CD4-positive, alpha-beta T cell (primary cell): ENCODE data around the gene SRSF6. TPM values are rescaled to one million over a fixed set of nuclear protein-coding genes. Genes with fewer than 3 reads are reported as not detected.

Experiments used
- ATAC-seq: fragments of 200-7000 bp; cut with Tn5 transposase; one replicate; pipeline ENCODE4 v1.10.0; 2022; ENCODE audit warnings: mild to moderate bottlenecking; ENCODE audit not compliant: poor library complexity
- CTCF ChIA-PET: fragments of 350-600 bp; sonication (Branson Sonifier 250); formaldehyde crosslinking; loops from one replicate; lab custom pipeline; 2021; ENCODE audit warnings: antibody characterized with exemption, inconsistent platforms; lab: Charles Lee
- POLR2A ChIA-PET: fragments of 350-600 bp; sonication (Branson Sonifier 250); formaldehyde crosslinking; loops from one replicate; lab custom pipeline; 2021; ENCODE audit warnings: antibody characterized with exemption, inconsistent platforms; lab: Charles Lee
- DNase-seq, 14 experiments: peaks; one replicate each; pipeline ENCODE4 v3.0.0-alpha.2; 2013 to 2020; ENCODE audit warnings: mixed read lengths in 2 of 14
- H3K27ac ChIP-seq, 2 donors: one replicate each; pipeline versions ENCODE4 v1.5.1 to v1.7.0; 2013; ENCODE audit warnings: low read length in 2 of 2, low read depth in 1 of 2, mild to moderate bottlenecking in 1 of 2
- H3K27me3 ChIP-seq, 2 experiments: 1 replicate in 1 of 2; 2 replicates in 1 of 2; pipeline versions ENCODE4 v1.6.1 to v1.7.0; 2013; ENCODE audit warnings: low read length in 2 of 2, control low read depth in 1 of 2, mild to moderate bottlenecking in 1 of 2, moderate library complexity in 1 of 2; ENCODE audit not compliant: insufficient read depth in 2 of 2, control insufficient read depth in 1 of 2
- H3K36me3 ChIP-seq: one replicate; pipeline ENCODE4 v1.6.1; 2013; ENCODE audit warnings: low read length, control low read depth; ENCODE audit not compliant: insufficient read depth
- H3K4me1 ChIP-seq: one replicate; pipeline ENCODE4 v1.6.1; 2013; ENCODE audit warnings: low read length, control low read depth; ENCODE audit not compliant: insufficient read depth
- H3K4me3 ChIP-seq: one replicate; pipeline ENCODE4 v1.5.1; 2013; ENCODE audit warnings: mild to moderate bottlenecking, low read length, moderate library complexity
- H3K9me3 ChIP-seq, 2 experiments: 1 replicate in 1 of 2; 2 replicates in 1 of 2; pipeline versions ENCODE4 v1.6.1 to v1.7.0; 2013; ENCODE audit warnings: low read length in 2 of 2, mild to moderate bottlenecking in 2 of 2, control low read depth in 1 of 2, moderate library complexity in 1 of 2; ENCODE audit not compliant: control insufficient read depth in 1 of 2, insufficient read depth in 1 of 2
- H3K27ac Mint-ChIP-seq: one replicate; pipeline ENCODE4 v1.8.0; 2020; ENCODE audit warnings: mixed read lengths
- H3K27me3 Mint-ChIP-seq: one replicate; pipeline ENCODE4 v1.8.0; 2021; ENCODE audit warnings: mixed read lengths
- H3K36me3 Mint-ChIP-seq: one replicate; pipeline ENCODE4 v1.8.0; 2021; ENCODE audit warnings: low read depth, mixed read lengths
- H3K4me1 Mint-ChIP-seq: one replicate; pipeline ENCODE4 v1.8.0; 2021; ENCODE audit warnings: low read depth, mixed read lengths
- H3K4me3 Mint-ChIP-seq: one replicate; pipeline ENCODE4 v1.8.0; 2020; ENCODE audit warnings: mild to moderate bottlenecking, mixed read lengths
- H3K9me3 Mint-ChIP-seq: one replicate; pipeline ENCODE4 v1.8.0; 2020; ENCODE audit warnings: mixed read lengths
- CTCF ChIP-seq: fragments of 200-600 bp; IDR thresholded peaks from one replicate; pipeline ENCODE4 v1.8.0; 2022; ENCODE audit warnings: antibody characterized with exemption, mild to moderate bottlenecking
- intact Hi-C, 2 experiments: fragments of 100-400 bp; cut with DNase I in 1 of 2; cut with micrococcal nuclease in 1 of 2; formaldehyde crosslinking; loops; one replicate each; pipeline versions ENCODE4 v1.15.1 to v1.9.0; 2023 to 2025; cut with DNase I, micrococcal nuclease
- total RNA-seq, 174 experiments: library from RNA in 2 of 174; stranded (reverse) in 2 of 174; gene quantifications; one replicate each; pipeline ENCODE4 v1.2.3 and lab custom pipeline; 2021 to 2026

Gene SRSF6
- total RNA-seq, 2 experiments from 2014 or later, result 312 to 313 TPM

GRCh38 chr20:43438578-43439316, 18.9 kb upstream of the SRSF6 start:
- no peaks in the 10 kb centered on the region for H3K36me3 Mint-ChIP-seq
- DNase-seq, result no peak
- ChIA-PET CTCF (interaction anchor here (0.5 kb wide), 1 partner anchor 53 kb away, joined by 3 read pairs; no protein-coding TSS in a partner anchor), POLR2A (interaction anchor here (1.2 kb wide), 1 partner anchor 18 kb away, joined by 3 read pairs; the partner anchor contains the start of gene SRSF6)
- no peak overlapping the region for H3K4me3 ChIP-seq
- no peaks in the 10 kb centered on the region for H3K9me3 Mint-ChIP-seq
- H3K4me1 ChIP-seq, result peaks cover 7% of the 10 kb centered on the region
- H3K27me3 ChIP-seq, result peaks cover 0 to under 1% of the 10 kb centered on the region in 2 experiments
- H3K27me3 Mint-ChIP-seq, result peaks cover 20% of the 10 kb centered on the region
- TF ChIP-seq CTCF, result no peak
- intact Hi-C loops, result no loop called here
- no peak for ATAC-seq
- no peak overlapping the region for H3K27ac ChIP-seq
- H3K4me3 Mint-ChIP-seq, result no peak overlapping the region
- peaks cover 9% of the 10 kb centered on the region for H3K4me1 Mint-ChIP-seq
- H3K9me3 ChIP-seq, result no peaks in the 10 kb centered on the region
- no peaks in the 10 kb centered on the region for H3K36me3 ChIP-seq
- H3K27ac Mint-ChIP-seq, result no peak overlapping the region

GRCh38 chr20:43440531-43440930, 17.2 kb upstream of the SRSF6 start:
- Histone ChIP-seq H3K27me3 (peaks cover 0 to 6% of the 10 kb centered on the region in 2 experiments), H3K27ac (no peak overlapping the region), H3K4me1 (peaks cover 7% of the 10 kb centered on the region), H3K36me3 (no peaks in the 10 kb centered on the region), H3K4me3 (no peak overlapping the region), H3K9me3 (no peaks in the 10 kb centered on the region)
- Mint-ChIP-seq H3K4me1 (peaks cover 9% of the 10 kb centered on the region), H3K27me3 (peaks cover 20% of the 10 kb centered on the region), H3K27ac (no peak overlapping the region), H3K4me3 (no peak overlapping the region), H3K9me3 (no peaks in the 10 kb centered on the region), H3K36me3 (no peaks in the 10 kb centered on the region)
- no peak for ATAC-seq
- DNase-seq, result no peak
- POLR2A ChIA-PET, result no interaction called here
- CTCF ChIA-PET, result no interaction called here
- no peak for TF ChIP-seq CTCF
- intact Hi-C loops, result no loop called here

GRCh38 chr20:43442282-43442880, 15.3 kb upstream of the SRSF6 start:
- H3K27ac Mint-ChIP-seq, result no peak overlapping the region
- ATAC-seq, result no peak
- Histone ChIP-seq H3K27me3 (peaks cover 0 to 6% of the 10 kb centered on the region in 2 experiments), H3K4me3 (no peak overlapping the region), H3K4me1 (peaks cover 7% of the 10 kb centered on the region), H3K9me3 (no peaks in the 10 kb centered on the region), H3K27ac (no peak overlapping the region), H3K36me3 (no peaks in the 10 kb centered on the region)
- no peak overlapping the region for H3K4me3 Mint-ChIP-seq
- no peaks in the 10 kb centered on the region for H3K36me3 Mint-ChIP-seq
- ChIA-PET CTCF (no interaction called here), POLR2A (no interaction called here)
- H3K9me3 Mint-ChIP-seq, result no peaks in the 10 kb centered on the region
- no peak for TF ChIP-seq CTCF
- intact Hi-C loops, result no loop called here
- H3K27me3 Mint-ChIP-seq, result peaks cover 26% of the 10 kb centered on the region
- peaks cover 9% of the 10 kb centered on the region for H3K4me1 Mint-ChIP-seq
- DNase-seq, result no peak
